DND-41 (cell line): ENCODE results near the gene ELAVL2.

Experiments
- ATAC-seq: fragments of 200-7000 bp; cut with Tn5 transposase; 3 replicates; pipeline ENCODE4 v1.9.1; 2021; ENCODE audit warnings: low read depth; ENCODE audit not compliant: insufficient read depth
- DNase-seq: peaks from one replicate; pipeline ENCODE4 v3.0.0-alpha.2; 2020
- H2AFZ ChIP-seq: 2 replicates; pipeline ENCODE4 v1.6.0; 2012; ENCODE audit warnings: low read depth, low read length
- H3K27ac ChIP-seq: 2 replicates; pipeline ENCODE4 v1.5.1; 2012; ENCODE audit warnings: low read length, inconsistent platforms
- H3K27me3 ChIP-seq: fragments of 200-600 bp; sonication (generic); 2 replicates; pipeline ENCODE4 v1.6.0; 2012; ENCODE audit warnings: low read length, mild to moderate bottlenecking, inconsistent platforms; ENCODE audit not compliant: insufficient read depth, poor library complexity
- H3K36me3 ChIP-seq: 2 replicates; pipeline ENCODE4 v1.5.1; 2012; ENCODE audit warnings: low read length, inconsistent platforms; ENCODE audit not compliant: insufficient read depth
- H3K4me1 ChIP-seq: 2 replicates; pipeline ENCODE4 v1.5.1; 2012; ENCODE audit warnings: mild to moderate bottlenecking, low read length; ENCODE audit not compliant: insufficient read depth
- H3K4me2 ChIP-seq: 2 replicates; pipeline ENCODE4 v1.6.0; 2012; ENCODE audit warnings: mild to moderate bottlenecking, moderate library complexity, low read length, inconsistent platforms; ENCODE audit not compliant: insufficient read depth
- H3K4me3 ChIP-seq, 2 experiments: fragments of 200-600 bp in 1 of 2; shearing (Covaris generic) in 1 of 2; 2 replicates each; pipeline ENCODE4 v1.5.1; 2012 to 2016; ENCODE audit warnings: inconsistent platforms in 2 of 2, low read length in 2 of 2, mild to moderate bottlenecking in 2 of 2, low read depth in 1 of 2, moderate library complexity in 1 of 2
- H3K79me2 ChIP-seq: 2 replicates; pipeline ENCODE4 v1.6.0; 2012; ENCODE audit warnings: low read length, inconsistent platforms; ENCODE audit not compliant: insufficient read depth
- H3K9ac ChIP-seq: 2 replicates; pipeline ENCODE4 v1.6.0; 2012; ENCODE audit warnings: low read depth, mild to moderate bottlenecking, inconsistent platforms, low read length, moderate library complexity
- H3K9me3 ChIP-seq: 2 replicates; pipeline ENCODE4 v1.5.1; 2012; ENCODE audit warnings: low read length, moderate library complexity, mild to moderate bottlenecking, inconsistent platforms; ENCODE audit not compliant: insufficient read depth, severe bottlenecking
- H4K20me1 ChIP-seq: 2 replicates; pipeline ENCODE4 v1.6.0; 2012; ENCODE audit warnings: low read length; ENCODE audit not compliant: insufficient read depth
- EZH2 ChIP-seq: IDR thresholded peaks from 3 replicates; pipeline ENCODE4 v1.6.1; 2012; ENCODE audit warnings: borderline replicate concordance, low read depth, mild to moderate bottlenecking, moderate library complexity, low read length, inconsistent platforms; ENCODE audit not compliant: severe bottlenecking
- TF ChIP-seq, protein P1 (sequence below): IDR thresholded peaks from 2 replicates; pipeline ENCODE4 v1.5.1; 2012; ENCODE audit warnings: borderline replicate concordance, low read length, moderate library complexity, mild to moderate bottlenecking; ENCODE audit not compliant: poor library complexity, severe bottlenecking; ENCODE audit errors: extremely low read depth

Gene ELAVL2

DNA sequence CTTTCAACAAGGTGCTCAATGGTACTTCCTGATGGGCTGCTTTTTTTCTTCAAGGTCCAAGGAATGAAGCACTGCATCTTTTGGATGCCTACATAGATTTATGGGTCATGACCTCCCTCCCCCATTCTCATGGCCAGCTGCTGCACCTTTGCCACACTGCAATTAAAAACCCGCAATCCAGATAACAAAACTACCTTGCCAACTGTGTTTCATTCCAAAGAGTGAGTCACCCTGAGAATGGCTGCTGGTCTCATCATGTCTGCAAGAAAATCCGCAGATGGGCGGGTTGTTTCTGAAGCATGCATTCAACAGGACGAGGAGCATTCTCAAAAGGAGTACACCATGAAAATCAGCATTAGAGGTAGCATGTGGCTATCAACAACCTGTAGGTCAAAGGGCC lies 139.8 kb downstream of the ELAVL2 start:
- Histone ChIP-seq H2AFZ (no peak overlapping the region), H3K4me3 (no peak overlapping the region), H3K9me3 (no peaks in the 10 kb centered on the region), H3K4me1 (no peaks in the 10 kb centered on the region), H3K9ac (no peak overlapping the region), H3K27me3 (no peaks in the 10 kb centered on the region), H3K27ac (no peak overlapping the region), H3K79me2 (no peaks in the 10 kb centered on the region), H3K36me3 (no peaks in the 10 kb centered on the region), H4K20me1 (no peaks in the 10 kb centered on the region), H3K4me2 (no peak overlapping the region)
- ATAC-seq (no peak), DNase-seq (no peak)
- TF ChIP-seq, protein P1, sequence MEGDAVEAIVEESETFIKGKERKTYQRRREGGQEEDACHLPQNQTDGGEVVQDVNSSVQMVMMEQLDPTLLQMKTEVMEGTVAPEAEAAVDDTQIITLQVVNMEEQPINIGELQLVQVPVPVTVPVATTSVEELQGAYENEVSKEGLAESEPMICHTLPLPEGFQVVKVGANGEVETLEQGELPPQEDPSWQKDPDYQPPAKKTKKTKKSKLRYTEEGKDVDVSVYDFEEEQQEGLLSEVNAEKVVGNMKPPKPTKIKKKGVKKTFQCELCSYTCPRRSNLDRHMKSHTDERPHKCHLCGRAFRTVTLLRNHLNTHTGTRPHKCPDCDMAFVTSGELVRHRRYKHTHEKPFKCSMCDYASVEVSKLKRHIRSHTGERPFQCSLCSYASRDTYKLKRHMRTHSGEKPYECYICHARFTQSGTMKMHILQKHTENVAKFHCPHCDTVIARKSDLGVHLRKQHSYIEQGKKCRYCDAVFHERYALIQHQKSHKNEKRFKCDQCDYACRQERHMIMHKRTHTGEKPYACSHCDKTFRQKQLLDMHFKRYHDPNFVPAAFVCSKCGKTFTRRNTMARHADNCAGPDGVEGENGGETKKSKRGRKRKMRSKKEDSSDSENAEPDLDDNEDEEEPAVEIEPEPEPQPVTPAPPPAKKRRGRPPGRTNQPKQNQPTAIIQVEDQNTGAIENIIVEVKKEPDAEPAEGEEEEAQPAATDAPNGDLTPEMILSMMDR, result no peak
- no peak for TF ChIP-seq EZH2

- no peak overlapping the region for H3K4me2 ChIP-seq
Measured at GRCh38 chr9:23683611-23684061, 142.4 kb downstream of the ELAVL2 start.

GRCh38 chr9:23682891-23683431 lies 143.1 kb downstream of the ELAVL2 start:
- Histone ChIP-seq H3K4me1 (no peaks in the 10 kb centered on the region), H3K4me2 (no peak overlapping the region), H3K4me3 (no peak overlapping the region), H4K20me1 (no peaks in the 10 kb centered on the region), H3K9me3 (no peaks in the 10 kb centered on the region), H3K36me3 (no peaks in the 10 kb centered on the region), H3K9ac (no peak overlapping the region), H2AFZ (no peak overlapping the region), H3K27ac (no peak overlapping the region), H3K27me3 (no peaks in the 10 kb centered on the region), H3K79me2 (no peaks in the 10 kb centered on the region)
- DNase-seq, result no peak
- no peak for ATAC-seq
- no peak for TF ChIP-seq EZH2
- TF ChIP-seq, protein P1, result no peak

More at GRCh38 chr9:23683611-23684061, 142.4 kb downstream of the ELAVL2 start:
- Histone ChIP-seq H3K9ac (no peak overlapping the region), H2AFZ (no peak overlapping the region), H3K36me3 (no peaks in the 10 kb centered on the region), H3K27me3 (no peaks in the 10 kb centered on the region), H3K9me3 (no peaks in the 10 kb centered on the region), H3K27ac (no peak overlapping the region), H3K4me3 (no peak overlapping the region), H3K4me1 (no peaks in the 10 kb centered on the region), H4K20me1 (no peaks in the 10 kb centered on the region), H3K79me2 (no peaks in the 10 kb centered on the region)
- ATAC-seq (no peak), DNase-seq (no peak)
- TF ChIP-seq, protein P1, result no peak
- no peak for TF ChIP-seq EZH2
